Measurements from ENCODE around the gene CISD2. TPM values are rescaled to one million over a fixed set of nuclear protein-coding genes. Genes with fewer than 3 reads are reported as not detected.

CISD2 gene
- total RNA-seq, 3 donors from 2014 or later (not counting 1 experiment from before 2014, with no cell fraction given): 11.2 to 13.8 (median 13.5) TPM

Other genes starting within 250 kb of the CISD2 start
- 10 to 100 TPM; 38.1 to 43.2 (median 40.8) TPM for gene MANBA, start 108.0 kb upstream of the CISD2 start, total RNA-seq
- gene UBE2D3, start 41.4 kb upstream of the CISD2 start, total RNA-seq: 100 to 1,000 TPM; 527 to 624 (median 529) TPM
- gene SLC9B1, start 150.7 kb downstream of the CISD2 start, total RNA-seq: 1 to 10 TPM; 2.1 to 4.0 (median 2.5) TPM
- gene SLC9B2, start 207.8 kb downstream of the CISD2 start, total RNA-seq: 10 to 100 TPM; 13.5 to 22.4 (median 17.9) TPM
- gene BDH2, start 230.8 kb downstream of the CISD2 start, total RNA-seq: 10 to 100 TPM; 12.1 to 16.6 (median 15.9) TPM

Data from natural killer cell (primary cell).